ENCODE data around the gene ABCG1. TPM values are rescaled to one million over a fixed set of nuclear protein-coding genes. Genes with fewer than 3 reads are reported as not detected.

ABCG1 gene
- polyA plus RNA-seq, 1 donor from 2014 or later: 14.2 TPM

- Histone ChIP-seq H3K79me2 (replicated peaks; ENCODE audit: insufficient read depth, low read length) (no peaks in the 10 kb centered on the region), H2AFZ (ENCODE audit: low read depth, low read length) (no peak overlapping the region), H3F3A (ENCODE audit: insufficient read depth, low read length, poor library complexity, severe bottlenecking) (no peaks in the 10 kb centered on the region), H3K27me3 (ENCODE audit: insufficient read depth, low read depth, low read length) (no peaks in the 10 kb centered on the region), H3K36me3 (ENCODE audit: insufficient read depth, low read length) (no peaks in the 10 kb centered on the region), H3K9me2 (ENCODE audit: insufficient read depth, low read length) (no peaks in the 10 kb centered on the region), H3K9me3 (ENCODE audit: low read length) (no peaks in the 10 kb centered on the region), H4K20me1 (ENCODE audit: insufficient read depth) (no peaks in the 10 kb centered on the region), H3K4me3 (ENCODE audit: low read length) (no peak overlapping the region), H3K4me2 (ENCODE audit: low read length) (no peak overlapping the region), H3K27ac (ENCODE audit: low read length) (no peak overlapping the region), H3K9ac (ENCODE audit: low read length) (no peak overlapping the region)
- no peak for TF ChIP-seq SMC3 (conservative IDR thresholded peaks at IDR 0.05; ENCODE audit: poor library complexity)
- no peak for TF ChIP-seq POLR2AphosphoS5 (IDR thresholded peaks at IDR 0.05)
- no peak for TF ChIP-seq EP300 (conservative IDR thresholded peaks at IDR 0.05; ENCODE audit: poor library complexity, severe bottlenecking)
- TF ChIP-seq EZH2 (IDR thresholded peaks at IDR 0.05; ENCODE audit: borderline replicate concordance, insufficient read depth, low read length, poor library complexity, severe bottlenecking): no peak
- TF ChIP-seq RAD21 (conservative IDR thresholded peaks at IDR 0.05): no peak
- TF ChIP-seq MXI1 (conservative IDR thresholded peaks at IDR 0.05; ENCODE audit: poor library complexity, severe bottlenecking): no peak
- TF ChIP-seq TAF1 (IDR thresholded peaks at IDR 0.05; ENCODE audit: low read depth): no peak
- TF ChIP-seq CTCF (IDR thresholded peaks at IDR 0.05; ENCODE audit: poor library complexity, severe bottlenecking): no peak
- TF ChIP-seq REST (IDR thresholded peaks at IDR 0.05; ENCODE audit: borderline replicate concordance): no peak
Observed at GRCh38 chr21:42195378-42196031, 23.4 kb upstream of the ABCG1 start.

- Histone ChIP-seq H3K27ac (ENCODE audit: low read length) (no peak overlapping the region), H3K4me3 (ENCODE audit: low read length) (no peak overlapping the region), H3K9ac (ENCODE audit: low read length) (no peak overlapping the region), H3K36me3 (ENCODE audit: insufficient read depth, low read length) (no peaks in the 10 kb centered on the region), H3K4me2 (ENCODE audit: low read length) (no peak overlapping the region), H3F3A (ENCODE audit: insufficient read depth, low read length, poor library complexity, severe bottlenecking) (no peaks in the 10 kb centered on the region), H3K79me2 (replicated peaks; ENCODE audit: insufficient read depth, low read length) (no peaks in the 10 kb centered on the region), H3K9me3 (ENCODE audit: low read length) (no peaks in the 10 kb centered on the region), H3K9me2 (ENCODE audit: insufficient read depth, low read length) (no peaks in the 10 kb centered on the region), H2AFZ (ENCODE audit: low read depth, low read length) (no peak overlapping the region), H3K27me3 (ENCODE audit: insufficient read depth, low read depth, low read length) (no peaks in the 10 kb centered on the region), H4K20me1 (ENCODE audit: insufficient read depth) (no peaks in the 10 kb centered on the region)
- peak; percentile 55 for TF ChIP-seq POLR2AphosphoS5 (IDR thresholded peaks at IDR 0.05)
- TF ChIP-seq SMC3 (conservative IDR thresholded peaks at IDR 0.05; ENCODE audit: poor library complexity): no peak
Observed at GRCh38 chr21:42198929-42199867, 19.7 kb upstream of the ABCG1 start.
